ENCODE results near the gene PPP1R16B. TPM values are rescaled to one million over a fixed set of nuclear protein-coding genes. Genes with fewer than 3 reads are reported as not detected.
"Not testable (repeated sequence)": the region's sequence is repeated elsewhere in the genome, so short reads cannot be mapped to it uniquely, and the experiment has no call there.

The PPP1R16B gene
- total RNA-seq, 4 donors from 2014 or later: 1.8 to 11.1 (median 7.0) TPM

- H3K4me1 ChIP-seq: no peaks in the 10 kb centered on the region
- in situ Hi-C loops (cut with MboI; ENCODE audit: low pct_ligation_motif_present in 1 of 4, low pct_unique_long_range_greater_than_20kb in 1 of 4, low sequenced_read_pairs in 3 of 4): no loop called here
- H3K27ac ChIP-seq: no peak overlapping the region
- peaks cover 4% of the 10 kb centered on the region for H3K27me3 ChIP-seq
- no peak overlapping the region for H3K4me3 ChIP-seq
- H3K36me3 ChIP-seq: no peaks in the 10 kb centered on the region
- no peak for DNase-seq
- intact Hi-C loops (cut with DNase I; ENCODE audit: low total_unique reads): no loop called here
- no peaks in the 10 kb centered on the region for H3K9me3 ChIP-seq
- TF ChIP-seq POLR2A (IDR thresholded peaks at IDR 0.05) (no peak), POLR2AphosphoS5 (IDR thresholded peaks at IDR 0.05) (no peak), EP300 (IDR thresholded peaks at IDR 0.05; ENCODE audit: low read depth) (no peak)
- TF ChIP-seq, protein P1, sequence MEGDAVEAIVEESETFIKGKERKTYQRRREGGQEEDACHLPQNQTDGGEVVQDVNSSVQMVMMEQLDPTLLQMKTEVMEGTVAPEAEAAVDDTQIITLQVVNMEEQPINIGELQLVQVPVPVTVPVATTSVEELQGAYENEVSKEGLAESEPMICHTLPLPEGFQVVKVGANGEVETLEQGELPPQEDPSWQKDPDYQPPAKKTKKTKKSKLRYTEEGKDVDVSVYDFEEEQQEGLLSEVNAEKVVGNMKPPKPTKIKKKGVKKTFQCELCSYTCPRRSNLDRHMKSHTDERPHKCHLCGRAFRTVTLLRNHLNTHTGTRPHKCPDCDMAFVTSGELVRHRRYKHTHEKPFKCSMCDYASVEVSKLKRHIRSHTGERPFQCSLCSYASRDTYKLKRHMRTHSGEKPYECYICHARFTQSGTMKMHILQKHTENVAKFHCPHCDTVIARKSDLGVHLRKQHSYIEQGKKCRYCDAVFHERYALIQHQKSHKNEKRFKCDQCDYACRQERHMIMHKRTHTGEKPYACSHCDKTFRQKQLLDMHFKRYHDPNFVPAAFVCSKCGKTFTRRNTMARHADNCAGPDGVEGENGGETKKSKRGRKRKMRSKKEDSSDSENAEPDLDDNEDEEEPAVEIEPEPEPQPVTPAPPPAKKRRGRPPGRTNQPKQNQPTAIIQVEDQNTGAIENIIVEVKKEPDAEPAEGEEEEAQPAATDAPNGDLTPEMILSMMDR (IDR thresholded peaks at IDR 0.05): no peak
- 91 to 94% methylated on average over 5 of the region's 5 CpGs for WGBS, 2 donors (ENCODE audit: low coverage in 1 of 2)
Measured at GRCh38 chr20:38855356-38855755, 49.9 kb downstream of the PPP1R16B start.

- WGBS, 2 donors (ENCODE audit: low coverage in 1 of 2): 98% methylated on average over 2 of the region's 2 CpGs; no CpG with 5 or more reads in 1 of the 2 donors
- peaks cover 4% of the 10 kb centered on the region for H3K27me3 ChIP-seq
- H3K4me1 ChIP-seq: no peaks in the 10 kb centered on the region
- no peak overlapping the region for H3K4me3 ChIP-seq
- no peak for TF ChIP-seq POLR2AphosphoS5 (IDR thresholded peaks at IDR 0.05)
- no peak for TF ChIP-seq EP300 (IDR thresholded peaks at IDR 0.05; ENCODE audit: low read depth)
- no peak for TF ChIP-seq POLR2A (IDR thresholded peaks at IDR 0.05)
- TF ChIP-seq, protein P1 (IDR thresholded peaks at IDR 0.05): no peak
- in situ Hi-C loops (cut with MboI; ENCODE audit: low pct_ligation_motif_present in 1 of 4, low pct_unique_long_range_greater_than_20kb in 1 of 4, low sequenced_read_pairs in 3 of 4): no loop called here
- intact Hi-C loops (cut with DNase I; ENCODE audit: low total_unique reads): no loop called here
- H3K9me3 ChIP-seq: no peaks in the 10 kb centered on the region
- H3K36me3 ChIP-seq: no peaks in the 10 kb centered on the region
- H3K27ac ChIP-seq: no peak overlapping the region
- DNase-seq: no peak
Measured at GRCh38 chr20:38856570-38856969, 51.1 kb downstream of the PPP1R16B start.

DNA sequence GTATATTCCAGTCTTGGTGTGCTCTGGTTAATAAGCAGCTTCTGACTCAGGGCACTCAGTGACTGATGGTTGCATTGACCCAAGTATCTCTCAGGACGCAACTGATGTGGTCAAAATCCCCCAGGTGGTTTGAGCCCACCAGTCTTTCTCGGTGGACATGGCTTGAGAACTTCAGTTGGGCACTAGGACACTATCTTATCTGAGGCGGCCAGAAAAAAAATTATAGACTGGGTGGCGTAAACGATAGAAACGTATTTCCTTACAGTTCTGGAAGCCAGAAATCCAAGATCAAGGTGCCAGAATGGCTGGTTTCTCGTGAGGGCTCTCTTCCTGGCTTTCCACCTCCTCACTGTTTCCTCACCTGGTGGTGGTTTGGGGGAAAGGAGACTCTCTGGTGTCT lies 52.2 kb downstream of the PPP1R16B start:
- in situ Hi-C loops (cut with MboI; ENCODE audit: low pct_ligation_motif_present in 1 of 4, low pct_unique_long_range_greater_than_20kb in 1 of 4, low sequenced_read_pairs in 3 of 4) (no loop called here), intact Hi-C loops (cut with DNase I; ENCODE audit: low total_unique reads) (no loop called here)
- H3K27me3 ChIP-seq: peaks cover 4% of the 10 kb centered on the region
- no peaks in the 10 kb centered on the region for H3K4me1 ChIP-seq
- H3K4me3 ChIP-seq: no peak overlapping the region
- no peaks in the 10 kb centered on the region for H3K36me3 ChIP-seq
- H3K9me3 ChIP-seq: no peaks in the 10 kb centered on the region
- TF ChIP-seq EP300 (IDR thresholded peaks at IDR 0.05; ENCODE audit: low read depth) (no peak), POLR2AphosphoS5 (IDR thresholded peaks at IDR 0.05) (no peak), POLR2A (IDR thresholded peaks at IDR 0.05) (no peak)
- TF ChIP-seq, protein P1 (IDR thresholded peaks at IDR 0.05): no peak
- no peak overlapping the region for H3K27ac ChIP-seq
- no peak for DNase-seq
- 83 to 85% methylated on average over 4 to 7 of the region's 7 CpGs for WGBS, 2 donors (ENCODE audit: low coverage in 1 of 2)

- in situ Hi-C loops (cut with MboI; ENCODE audit: low pct_ligation_motif_present in 1 of 4, low pct_unique_long_range_greater_than_20kb in 1 of 4, low sequenced_read_pairs in 3 of 4) (no loop called here), intact Hi-C loops (cut with DNase I; ENCODE audit: low total_unique reads) (no loop called here)
- DNase-seq: peak; percentile 47
- H3K4me3 ChIP-seq: no peak overlapping the region
- TF ChIP-seq POLR2A (IDR thresholded peaks at IDR 0.05): no peak
- no peak for TF ChIP-seq POLR2AphosphoS5 (IDR thresholded peaks at IDR 0.05)
- TF ChIP-seq, protein P1 (IDR thresholded peaks at IDR 0.05): no peak
- no peak for TF ChIP-seq EP300 (IDR thresholded peaks at IDR 0.05; ENCODE audit: low read depth)
- H3K27me3 ChIP-seq: no peaks in the 10 kb centered on the region
- WGBS, 2 donors (ENCODE audit: low coverage in 1 of 2): 58% methylated on average over 9 of the region's 9 CpGs; no CpG with 5 or more reads in 1 of the 2 donors
- peaks cover 0 to 3% (median 0%) of the 10 kb centered on the region in 4 donors for H3K4me1 ChIP-seq
- H3K36me3 ChIP-seq: no peaks in the 10 kb centered on the region
- H3K9me3 ChIP-seq: no peaks in the 10 kb centered on the region
- peak overlapping the region in 2 of 4 donors; percentile 5 to 16 for H3K27ac ChIP-seq
Measured at GRCh38 chr20:38859070-38859690, 53.7 kb downstream of the PPP1R16B start.

DNA sequence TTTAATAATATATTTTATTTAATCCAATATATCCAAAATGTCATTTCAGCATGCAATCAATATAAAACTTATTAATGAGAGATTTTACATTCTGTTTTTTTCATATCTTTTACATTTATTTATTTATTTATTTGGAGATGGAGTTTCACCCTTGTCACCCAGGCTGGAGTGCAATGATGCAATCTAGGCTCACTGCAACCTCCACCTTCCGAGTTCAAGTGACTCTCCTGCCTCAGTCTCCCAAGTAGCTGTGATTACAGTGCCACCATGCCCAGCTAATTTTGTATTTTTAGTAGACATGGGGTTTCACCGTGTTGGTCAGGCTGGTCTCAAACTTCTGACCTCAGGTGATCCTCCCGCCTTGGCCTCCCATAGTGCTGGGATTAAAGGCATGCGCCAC lies 54.4 kb downstream of the PPP1R16B start:
- intact Hi-C loops (cut with DNase I; ENCODE audit: low total_unique reads); in situ Hi-C loops (cut with MboI; ENCODE audit: low pct_ligation_motif_present in 1 of 4, low pct_unique_long_range_greater_than_20kb in 1 of 4, low sequenced_read_pairs in 3 of 4); H3K4me3 ChIP-seq; DNase-seq; H3K27me3 ChIP-seq; H3K4me1 ChIP-seq; H3K27ac ChIP-seq; H3K9me3 ChIP-seq; H3K36me3 ChIP-seq: not testable (repeated sequence)
- 63 to 91% methylated on average over 1 to 4 of the region's 4 CpGs for WGBS, 2 donors (ENCODE audit: low coverage in 1 of 2)

Measured in transverse colon (tissue), 4 donors.